GM12892 (cell line): ENCODE results near the gene ULK4.
"Not testable (repeated sequence)": the region's sequence is repeated elsewhere in the genome, so short reads cannot be mapped to it uniquely, and the experiment has no call there.

Experiments
- DNase-seq: peaks from one replicate; pipeline ENCODE4 v3.0.0; 2011; ENCODE audit not compliant: insufficient read length
- FAIRE-seq: peaks from 2 replicates; lab custom pipeline; 2011; peaks lifted over from hg19 to GRCh38; lab: Jason Lieb, UNC
- POLR2A ChIP-seq: IDR thresholded peaks from 2 replicates; pipeline ENCODE4 v1.6.1; 2011; ENCODE audit warnings: low read depth, low read length, control low read depth
- POLR2AphosphoS5 ChIP-seq: IDR thresholded peaks from 2 replicates; pipeline ENCODE4 v1.6.1; 2011; ENCODE audit warnings: low read depth, low read length, control low read depth
- TAF1 ChIP-seq: IDR thresholded peaks from 2 replicates; pipeline ENCODE4 v1.6.1; 2011; ENCODE audit warnings: low read depth, mild to moderate bottlenecking, control low read depth, low read length, borderline replicate concordance

Gene ULK4

DNA sequence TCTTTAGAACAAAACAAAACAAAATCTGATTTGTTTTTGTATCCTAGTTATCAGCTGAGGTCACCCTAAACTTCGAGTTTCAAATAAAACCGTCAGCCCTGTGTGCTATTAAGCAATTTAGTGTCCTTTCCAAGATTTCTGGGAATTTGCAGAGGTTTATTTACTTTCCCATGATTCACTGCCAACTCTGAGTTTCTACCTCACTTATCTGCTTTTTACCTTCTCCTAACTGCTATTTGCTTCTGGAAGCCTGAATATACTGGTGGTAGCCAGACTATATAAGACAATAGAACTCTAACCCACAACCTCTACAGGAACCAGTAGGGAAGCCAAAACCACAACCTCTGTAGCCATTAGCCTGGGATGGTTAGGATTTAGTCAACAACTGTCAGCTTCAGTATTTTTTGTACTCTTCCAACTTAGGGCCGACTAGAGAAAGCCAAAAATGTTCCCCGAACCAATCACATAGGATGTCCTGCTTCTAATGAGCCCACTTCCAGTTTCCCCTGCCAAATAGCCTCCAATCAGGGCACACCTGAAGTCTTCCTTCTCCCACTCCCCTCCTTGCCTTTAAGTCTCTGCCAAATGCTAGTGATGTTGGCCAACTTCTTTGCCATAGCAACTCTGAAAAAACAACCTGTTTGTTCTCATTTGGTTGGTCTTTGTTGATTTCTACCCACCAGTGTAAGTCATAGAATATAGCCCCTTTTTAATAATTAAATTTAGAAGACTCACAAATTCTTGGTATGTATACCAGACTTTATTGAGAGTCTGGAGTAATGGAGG is 273.1 kb downstream of the ULK4 start:
- no peak for DNase-seq

DNA sequence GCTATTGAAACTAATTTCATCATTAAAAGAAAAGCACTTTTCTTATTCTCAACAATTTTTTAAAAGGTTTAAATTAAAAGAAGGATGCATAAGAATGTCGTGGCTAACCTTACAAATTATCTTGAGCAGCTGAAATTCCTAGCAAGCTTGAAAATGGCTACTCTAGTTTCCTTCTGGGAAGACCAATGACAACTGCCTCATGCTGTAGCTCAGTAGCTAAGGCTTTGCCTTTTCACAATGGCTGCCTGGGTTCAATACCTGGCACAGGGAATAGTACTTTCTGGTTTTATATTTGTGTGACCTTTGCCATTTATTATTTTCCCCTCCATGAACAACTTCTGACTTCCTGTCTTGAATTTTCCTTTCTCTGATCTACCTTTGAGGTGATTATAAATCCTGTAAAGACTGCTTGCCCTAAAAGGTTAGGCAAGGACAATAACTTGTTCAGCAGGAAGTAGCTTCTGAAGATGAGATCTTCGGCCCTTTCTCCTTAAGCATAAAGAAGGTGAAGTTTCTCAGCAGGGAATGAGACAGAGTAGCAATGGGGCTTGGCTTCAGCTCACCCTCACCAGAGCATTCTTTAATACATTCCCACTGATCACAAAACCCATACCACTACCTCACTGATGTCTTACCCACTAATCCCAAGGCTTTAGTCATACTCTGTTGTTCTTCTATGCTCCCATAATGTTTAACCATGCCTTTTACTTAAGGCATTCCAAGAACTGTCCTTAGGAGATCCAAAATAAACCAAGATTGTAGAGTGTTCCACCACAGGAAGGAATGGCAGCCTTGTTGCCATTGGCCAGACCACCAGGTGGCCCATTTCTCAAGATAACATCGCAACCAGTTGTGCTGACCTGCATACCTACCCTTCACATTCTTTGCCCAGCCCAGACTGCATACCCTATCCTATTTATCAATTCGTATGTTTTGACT is 276.8 kb downstream of the ULK4 start:
- DNase-seq (no peak), FAIRE-seq (no peak)
- TF ChIP-seq POLR2A (no peak), POLR2AphosphoS5 (no peak), TAF1 (no peak)

More for the DNA sequence above, 273.1 kb downstream of the ULK4 start:
- TF ChIP-seq TAF1 (no peak), POLR2A (no peak), POLR2AphosphoS5 (no peak)
- no peak for FAIRE-seq

DNA sequence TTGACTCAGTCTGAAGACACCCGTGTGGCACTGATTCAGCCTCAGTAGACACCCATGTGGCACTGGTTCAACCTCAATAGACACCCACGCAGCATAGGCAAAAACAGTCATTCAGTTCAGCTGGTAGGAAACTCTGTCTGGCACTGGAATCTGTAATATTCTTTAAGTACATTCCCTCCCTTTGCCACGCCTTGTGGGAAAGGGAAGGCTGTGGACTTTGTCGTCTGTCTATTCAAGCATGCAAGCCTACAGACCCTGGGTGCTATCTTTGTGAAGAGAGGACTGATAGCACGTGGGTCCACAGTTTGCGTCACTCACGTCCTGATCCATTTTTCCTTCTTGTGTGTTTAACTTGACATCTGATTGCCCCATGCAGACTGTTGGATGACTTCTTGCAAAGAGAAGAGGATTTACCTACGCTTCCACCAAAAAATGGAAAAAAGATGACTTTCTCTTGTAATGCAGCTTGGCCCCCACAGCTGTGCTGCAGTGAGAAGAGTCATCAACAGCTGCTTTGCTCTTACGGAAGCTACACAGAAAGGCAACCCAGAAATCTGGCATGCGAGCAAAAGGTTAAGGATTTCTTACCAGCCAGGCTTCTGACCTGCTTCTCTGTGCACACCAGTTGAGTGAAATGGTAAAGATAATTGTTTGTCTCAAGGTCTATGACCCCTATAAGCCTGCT is 278.1 kb downstream of the ULK4 start:
- TF ChIP-seq POLR2A (no peak), POLR2AphosphoS5 (no peak), TAF1 (no peak)
- DNase-seq (no peak), FAIRE-seq (no peak)

DNA sequence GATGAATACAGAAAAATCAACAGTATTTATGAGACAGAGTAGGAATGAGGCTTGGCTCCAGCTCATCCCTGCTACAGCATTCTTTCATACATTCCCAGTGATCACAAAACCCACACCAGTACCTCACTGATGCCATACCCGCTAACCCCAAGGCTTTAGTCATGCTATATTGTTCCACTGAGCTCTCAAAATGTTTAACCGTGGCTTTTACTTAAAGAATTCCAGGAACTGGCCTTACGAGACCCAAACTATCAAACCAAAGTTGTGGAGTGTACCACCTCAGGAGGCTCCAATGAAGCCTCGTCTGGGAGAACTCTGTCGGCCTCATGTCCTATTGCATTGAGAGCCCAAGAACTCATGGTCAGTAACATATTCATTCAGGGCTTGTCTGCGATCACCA is 278.9 kb downstream of the ULK4 start:
- FAIRE-seq, result no peak
- no peak for DNase-seq
- no peak for TF ChIP-seq POLR2A
- TF ChIP-seq TAF1, result no peak
- TF ChIP-seq POLR2AphosphoS5, result no peak

DNA sequence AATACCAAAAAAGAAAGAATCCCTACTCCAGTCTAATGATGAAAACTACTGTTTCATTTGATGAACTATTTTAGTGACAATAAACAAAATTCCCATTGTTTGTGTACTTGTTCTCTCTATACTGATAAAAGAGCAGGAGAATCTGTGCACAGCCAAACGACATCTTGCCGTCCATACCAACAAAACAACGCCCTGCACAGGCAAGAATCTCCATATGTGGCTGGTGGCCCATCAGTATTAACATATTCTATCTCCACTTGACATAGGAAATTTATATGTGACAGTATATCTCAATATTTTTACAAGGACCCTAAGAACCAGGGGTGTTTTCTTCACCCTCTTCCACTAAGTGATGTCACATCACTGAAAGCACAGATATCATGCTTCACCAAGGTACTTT is 279.5 kb downstream of the ULK4 start:
- FAIRE-seq (no peak), DNase-seq (no peak)
- no peak for TF ChIP-seq TAF1
- TF ChIP-seq POLR2A, result no peak
- no peak for TF ChIP-seq POLR2AphosphoS5

DNA sequence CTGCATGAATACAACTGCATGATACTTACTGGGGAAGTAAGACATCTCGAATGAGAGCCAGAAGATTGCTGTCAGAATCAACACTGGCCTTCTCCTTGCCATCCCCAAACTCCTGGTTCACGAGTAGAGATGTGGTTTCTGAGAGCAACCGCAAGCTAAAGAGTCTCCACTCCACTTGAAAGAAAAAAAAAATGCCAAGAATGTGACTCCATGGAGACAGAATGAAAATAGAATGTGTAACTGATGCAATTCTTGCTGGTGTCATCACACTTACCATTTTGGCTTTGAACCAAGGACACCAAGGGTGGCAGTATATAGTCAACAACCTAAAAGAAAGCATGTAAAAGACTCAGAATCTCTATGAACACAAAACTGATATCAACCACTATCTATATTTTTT is 280.4 kb downstream of the ULK4 start:
- DNase-seq (no peak), FAIRE-seq (no peak)

DNA sequence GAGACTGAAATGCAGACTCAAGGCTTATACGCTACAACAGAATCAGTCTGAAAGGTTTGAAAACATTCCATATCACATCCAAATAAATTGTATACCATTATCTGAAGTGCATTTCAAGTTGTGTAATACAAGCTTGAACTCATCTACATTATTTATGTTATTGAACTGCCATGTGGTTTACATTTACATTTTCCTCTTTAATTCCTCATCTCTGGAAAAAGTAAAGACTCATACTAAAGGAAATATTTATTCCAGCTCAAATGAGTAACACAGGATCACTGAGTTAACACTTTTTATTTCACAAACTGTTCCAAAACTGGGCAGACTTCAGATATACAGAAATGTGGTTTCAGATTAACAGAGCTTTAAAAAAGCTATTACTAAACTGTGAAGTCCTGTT is 282.5 kb downstream of the ULK4 start:
- FAIRE-seq (no peak), DNase-seq (no peak)

More for the DNA sequence above, 280.4 kb downstream of the ULK4 start:
- TF ChIP-seq POLR2A, result no peak
- no peak for TF ChIP-seq TAF1
- TF ChIP-seq POLR2AphosphoS5, result no peak

DNA sequence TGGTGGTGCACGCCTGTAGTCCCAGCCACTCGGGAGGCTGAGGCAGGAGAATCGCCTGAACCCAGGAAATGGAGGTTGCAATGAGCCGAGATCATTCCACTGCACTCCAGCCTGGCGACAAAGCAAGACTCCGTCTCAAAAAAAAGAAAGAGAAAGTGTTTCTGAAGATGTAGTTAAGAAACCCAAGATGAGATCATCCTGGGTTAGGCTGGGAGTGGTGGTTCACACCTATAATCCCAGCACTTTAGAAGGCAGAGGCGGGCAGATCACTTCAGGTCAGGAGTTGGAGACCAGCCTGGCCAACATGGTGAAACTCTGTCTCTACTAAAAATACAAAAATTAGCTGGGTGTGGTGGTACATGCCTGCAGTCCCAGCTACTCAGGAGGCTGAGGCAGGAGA is 286.8 kb downstream of the ULK4 start:
- not testable (repeated sequence) for DNase-seq, FAIRE-seq

More for the DNA sequence above, 282.5 kb downstream of the ULK4 start:
- TF ChIP-seq POLR2AphosphoS5 (no peak), POLR2A (no peak), TAF1 (no peak)

DNA sequence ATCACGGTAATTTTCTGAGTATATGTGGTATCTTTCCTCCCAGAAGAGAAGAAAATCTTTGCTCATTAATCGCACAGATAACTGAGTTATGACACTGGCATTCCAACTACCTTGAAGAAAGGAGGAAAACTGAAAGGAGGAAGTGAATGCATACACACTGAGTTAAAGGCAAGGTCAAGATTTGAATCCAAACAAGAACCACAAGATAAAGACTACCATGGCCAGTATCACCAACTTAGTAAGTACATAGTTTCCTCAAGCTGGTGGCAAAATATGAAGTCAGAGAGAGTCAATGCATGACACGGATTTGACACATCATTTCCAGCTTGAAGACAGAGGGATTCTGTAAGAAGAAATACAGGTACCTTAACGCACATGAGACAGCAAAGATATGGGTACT is 287.5 kb downstream of the ULK4 start:
- DNase-seq (no peak), FAIRE-seq (no peak)
- TF ChIP-seq POLR2AphosphoS5 (no peak), TAF1 (no peak), POLR2A (no peak)

DNA sequence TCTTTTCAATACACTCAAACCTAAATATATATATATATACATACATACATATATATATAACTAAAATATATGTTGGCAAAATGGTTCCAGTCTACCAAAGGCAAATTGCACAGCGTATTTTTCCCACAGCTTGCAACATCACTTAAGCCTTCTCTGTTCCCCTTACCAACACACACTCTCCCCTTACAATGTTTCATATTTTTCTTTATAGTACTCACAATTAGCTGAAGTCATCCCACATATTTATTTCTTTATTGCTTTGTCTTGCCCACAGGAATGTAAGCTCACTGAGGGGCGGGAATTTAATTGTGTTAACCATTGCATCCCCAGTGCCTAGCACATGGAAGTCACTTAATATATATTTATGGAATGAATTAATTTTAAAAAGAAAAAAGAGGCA is 288.3 kb downstream of the ULK4 start:
- DNase-seq (no peak), FAIRE-seq (no peak)
- TF ChIP-seq POLR2AphosphoS5 (no peak), TAF1 (no peak), POLR2A (no peak)

DNA sequence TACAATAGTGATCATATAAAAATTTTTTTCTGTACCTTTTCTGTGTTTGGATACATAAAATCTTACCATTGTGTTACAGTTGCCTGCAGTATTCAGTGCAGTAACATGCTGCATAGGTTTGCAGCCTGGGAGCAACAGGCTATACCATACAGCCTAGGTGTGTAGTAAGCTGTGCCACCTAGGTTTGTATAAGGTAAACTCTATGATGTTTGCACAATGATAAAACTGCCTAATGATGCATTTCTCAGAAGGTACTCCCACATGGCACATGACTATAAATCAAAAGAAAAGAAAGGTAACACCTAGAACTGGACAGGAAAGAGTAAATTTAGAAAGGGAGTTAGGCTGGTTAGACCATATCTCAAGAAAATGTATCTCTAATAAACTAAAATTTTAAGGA is 293.5 kb downstream of the ULK4 start:
- no peak for FAIRE-seq
- TF ChIP-seq POLR2AphosphoS5, result no peak
- no peak for TF ChIP-seq POLR2A
- TF ChIP-seq TAF1, result no peak

DNA sequence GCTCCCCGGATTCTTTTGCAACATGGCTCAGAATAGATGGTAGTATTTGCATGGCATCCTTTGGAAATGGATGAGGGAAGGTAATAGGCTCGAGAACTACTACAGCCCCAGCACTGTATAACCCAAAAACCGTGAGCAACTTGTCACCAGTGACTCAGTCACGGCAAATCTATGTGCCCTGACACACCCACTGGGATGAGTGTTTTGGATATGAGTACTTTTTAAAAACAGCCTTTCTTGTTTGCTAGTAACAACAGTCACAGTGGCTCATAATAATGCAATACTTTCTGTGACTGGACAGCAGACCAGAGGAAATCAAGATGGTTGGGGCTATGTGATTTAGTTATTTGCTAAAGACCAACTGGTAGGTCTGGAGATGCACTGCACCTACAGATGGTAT is 299.6 kb downstream of the ULK4 start:
- FAIRE-seq (no peak), DNase-seq (no peak)
- no peak for TF ChIP-seq TAF1
- TF ChIP-seq POLR2A, result no peak
- no peak for TF ChIP-seq POLR2AphosphoS5

More for the DNA sequence above, 293.5 kb downstream of the ULK4 start:
- no peak for DNase-seq
